Measurements from ENCODE around the gene LRIG1.

LRIG1 gene

DNA sequence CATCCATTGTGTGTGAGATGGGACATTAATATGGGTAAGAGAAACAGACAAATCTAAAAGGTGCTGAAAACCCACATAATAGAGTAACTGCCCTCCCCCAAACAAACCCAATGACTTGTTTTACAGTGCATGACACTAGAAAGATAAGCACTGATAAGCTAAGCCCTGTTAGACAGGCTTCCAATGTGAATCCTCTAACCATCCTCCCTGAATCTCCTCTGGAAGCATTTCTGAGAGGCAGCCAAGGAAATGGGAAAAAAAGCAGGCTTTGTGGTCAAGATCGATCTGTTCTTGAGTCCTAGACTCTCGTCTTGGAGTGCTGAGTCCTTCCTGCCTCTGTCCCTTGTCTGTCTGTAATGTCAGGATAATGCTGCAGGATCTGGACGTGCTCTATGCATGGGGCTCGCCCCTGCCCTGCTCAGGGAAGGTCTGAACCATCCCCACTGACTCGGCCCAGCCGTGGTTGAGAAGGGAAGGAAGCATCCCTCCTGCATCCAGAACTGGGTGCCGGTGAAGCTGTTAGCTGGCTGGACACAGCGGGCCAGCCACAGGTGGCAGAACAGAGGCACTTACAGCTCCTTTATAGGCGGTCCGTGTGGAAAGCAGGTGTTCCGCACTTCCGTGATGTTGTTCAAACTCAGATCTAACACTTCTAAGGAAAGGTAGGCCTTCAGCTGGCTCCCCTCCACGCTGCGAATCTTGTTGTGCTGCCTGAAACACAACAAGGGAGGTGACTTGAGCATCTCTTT lies 84.1 kb downstream of the LRIG1 start:
- no peak for DNase-seq

GRCh38 chr3:66415867-66416428 lies 84.9 kb downstream of the LRIG1 start:
- no peak for DNase-seq

GRCh38 chr3:66414846-66415245 lies 86.0 kb downstream of the LRIG1 start:
- no peak for DNase-seq

DNA sequence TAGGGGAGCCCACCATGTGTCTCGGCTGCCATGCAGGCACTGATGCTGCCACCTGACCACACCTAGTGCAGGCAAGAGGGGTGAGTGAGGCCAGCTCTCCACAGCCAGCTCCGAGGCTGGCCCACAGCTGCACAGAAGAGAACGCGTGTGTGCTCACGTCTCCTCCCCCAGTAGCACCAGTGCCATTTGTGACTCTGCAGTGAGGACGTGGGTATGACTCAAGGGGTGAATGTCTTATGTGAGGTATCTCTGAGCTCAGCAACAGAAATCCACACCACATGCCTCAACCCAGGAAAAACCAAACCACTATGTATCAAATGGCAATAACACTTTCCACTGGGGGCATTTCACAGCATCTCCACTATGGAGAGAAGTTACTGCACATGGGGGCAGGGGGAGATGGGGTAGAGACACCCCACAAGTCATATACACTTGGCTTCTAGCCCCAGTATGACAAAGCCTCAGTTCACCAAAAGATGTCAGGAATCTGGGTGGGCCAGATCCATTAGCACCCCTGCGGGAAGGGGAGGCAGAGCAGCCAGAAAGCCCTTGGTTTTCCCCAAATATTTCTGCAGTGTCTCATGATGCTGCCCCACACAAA lies 87.6 kb downstream of the LRIG1 start:
- no peak for DNase-seq

GRCh38 chr3:66411961-66412887 lies 88.6 kb downstream of the LRIG1 start:
- no peak for DNase-seq

DNA sequence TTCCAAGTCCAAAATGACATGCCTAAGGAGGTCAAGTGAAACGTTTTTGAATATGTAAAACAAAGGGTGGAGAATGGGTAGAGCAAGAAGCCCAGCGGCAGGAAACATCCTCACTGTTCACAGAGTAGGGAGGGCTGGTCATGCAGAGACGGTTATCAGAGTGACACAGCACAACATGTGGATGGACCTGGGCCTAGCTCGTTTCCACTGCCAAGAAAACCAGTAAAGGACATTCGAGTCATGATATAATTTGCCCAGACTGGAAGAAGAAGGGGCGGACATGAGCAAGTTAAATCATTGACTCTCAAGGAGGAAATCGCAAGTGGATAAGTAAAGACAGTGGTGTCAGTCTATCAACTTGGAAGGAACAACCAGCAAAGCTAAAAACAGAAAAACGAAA lies 89.3 kb downstream of the LRIG1 start:
- DNase-seq: no peak

DNA sequence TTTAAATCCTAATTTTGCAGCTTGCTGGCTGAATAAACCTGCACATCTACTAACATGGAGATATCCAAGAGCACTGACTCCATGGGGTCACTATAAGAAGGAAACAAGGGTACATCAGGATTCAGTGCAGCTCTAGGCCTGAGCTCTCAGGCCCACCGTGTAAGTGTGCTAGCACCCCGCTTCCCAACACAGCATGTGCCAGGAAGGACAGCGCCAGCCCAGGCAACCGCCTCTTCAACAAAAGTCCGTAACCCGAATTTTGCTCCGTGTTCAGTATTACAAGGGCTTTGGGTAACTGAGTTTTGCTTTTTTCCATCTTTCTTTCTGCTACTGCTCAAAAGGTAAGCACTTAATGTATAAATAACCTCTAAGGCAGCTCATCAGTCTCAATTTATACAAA lies 89.8 kb downstream of the LRIG1 start:
- DNase-seq: no peak

DNA sequence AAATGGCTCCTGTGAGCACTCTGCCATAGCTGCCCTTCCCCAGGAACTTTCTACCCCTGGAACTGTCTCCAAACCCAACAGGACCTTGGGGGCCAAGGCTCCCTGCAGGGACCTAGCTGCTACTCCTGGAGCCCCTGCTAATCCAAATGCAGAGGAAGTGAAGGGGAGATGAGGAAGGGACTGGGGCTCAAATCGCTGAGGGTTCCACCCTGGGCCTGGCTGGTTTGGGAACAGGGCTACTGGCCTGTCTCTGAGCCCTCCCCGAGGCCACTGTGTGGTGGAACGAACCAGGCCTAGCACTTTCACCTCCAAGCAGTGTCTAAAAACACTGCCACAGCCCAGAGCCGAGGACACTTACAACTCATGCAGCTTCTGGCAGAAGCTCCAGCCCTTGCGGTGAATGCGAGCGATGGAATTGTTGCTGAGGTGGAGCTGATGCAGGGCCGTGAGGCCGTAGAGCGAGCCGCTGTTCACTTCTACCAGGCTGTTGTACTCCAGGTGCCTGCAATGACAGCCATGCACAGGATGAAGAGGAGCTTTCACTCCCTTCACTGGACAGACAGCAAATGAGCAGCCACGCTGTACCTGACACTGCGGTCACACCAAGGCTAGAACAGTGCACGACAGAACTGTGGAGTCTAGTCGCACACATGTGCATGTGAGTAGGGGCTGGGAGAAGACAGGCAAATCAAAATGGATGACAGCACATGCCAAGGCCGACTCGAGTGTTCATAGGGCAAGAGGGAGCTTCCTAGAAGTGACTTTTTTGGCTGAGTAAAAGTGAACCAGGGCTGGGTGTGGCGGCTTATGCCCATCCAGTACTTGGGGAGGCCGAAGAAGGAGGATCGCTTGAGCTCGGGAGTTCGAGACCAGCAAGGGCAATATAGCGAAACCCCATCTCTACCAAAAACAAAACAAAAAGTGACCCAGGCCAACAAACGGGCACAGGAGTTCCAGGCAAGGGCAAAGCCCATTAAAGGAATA lies 90.8 kb downstream of the LRIG1 start:
- no peak for DNase-seq

DNA sequence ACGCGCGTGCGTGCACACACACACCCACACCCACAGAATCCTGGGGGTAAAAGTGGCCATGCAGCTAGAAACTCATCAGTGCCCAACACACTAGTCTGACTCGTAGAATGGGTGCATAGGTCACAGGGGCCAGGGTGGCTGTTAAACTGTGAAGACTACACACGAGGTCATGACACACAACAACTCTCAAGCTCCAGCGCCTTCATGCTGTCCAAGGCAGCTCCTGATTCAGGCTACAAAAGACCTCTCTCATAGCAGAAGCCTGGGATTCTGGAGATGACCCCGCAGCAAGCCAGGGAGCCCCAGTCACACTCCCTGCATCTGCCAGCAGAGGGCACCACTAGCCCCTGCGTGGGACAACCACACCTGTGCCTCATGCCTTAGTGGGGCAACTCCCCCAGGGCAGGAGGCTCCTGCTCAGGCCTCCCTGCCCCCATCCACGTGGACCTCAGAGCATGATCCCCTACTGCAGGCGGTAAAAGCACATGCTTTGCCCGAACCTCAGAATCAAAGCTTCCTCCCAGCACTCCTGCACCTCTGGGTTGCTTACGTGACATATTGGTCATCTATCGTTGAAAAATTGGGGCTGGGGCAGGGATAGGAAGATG lies 93.1 kb downstream of the LRIG1 start:
- peak; percentile 57 to 75 (median 67) for DNase-seq

GRCh38 chr3:66406831-66407610 lies 93.8 kb downstream of the LRIG1 start:
- DNase-seq: no peak

GRCh38 chr3:66406163-66406562 lies 94.7 kb downstream of the LRIG1 start:
- DNase-seq: no peak

DNA sequence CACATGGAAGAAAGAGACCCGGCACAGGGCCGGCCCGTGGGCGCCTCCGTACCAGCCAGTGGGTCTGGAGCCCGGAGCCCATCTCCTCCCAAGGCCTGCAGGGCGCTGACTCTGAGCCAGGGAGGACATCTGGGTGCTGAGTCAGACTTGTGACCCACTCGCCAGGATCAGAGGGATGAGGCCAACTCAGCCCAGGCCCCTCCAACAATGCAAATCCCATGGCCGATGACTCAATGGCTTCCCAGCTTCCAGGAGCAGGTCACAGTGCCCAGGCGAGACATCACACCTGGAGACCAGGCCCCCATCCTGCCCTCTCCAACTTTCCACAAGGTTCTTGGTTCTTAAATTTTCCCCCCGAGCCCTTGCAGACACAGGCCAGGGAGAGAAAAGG lies 95.1 kb downstream of the LRIG1 start:
- DNase-seq: no peak

- DNase-seq: no peak
These were observed 95.7 kb downstream of the LRIG1 start for GRCh38 chr3:66404903-66405700.

- DNase-seq: no peak
These were observed 96.6 kb downstream of the LRIG1 start for GRCh38 chr3:66404197-66404596.

- DNase-seq: no peak
These were observed 97.4 kb downstream of the LRIG1 start for GRCh38 chr3:66403323-66403990.

DNA sequence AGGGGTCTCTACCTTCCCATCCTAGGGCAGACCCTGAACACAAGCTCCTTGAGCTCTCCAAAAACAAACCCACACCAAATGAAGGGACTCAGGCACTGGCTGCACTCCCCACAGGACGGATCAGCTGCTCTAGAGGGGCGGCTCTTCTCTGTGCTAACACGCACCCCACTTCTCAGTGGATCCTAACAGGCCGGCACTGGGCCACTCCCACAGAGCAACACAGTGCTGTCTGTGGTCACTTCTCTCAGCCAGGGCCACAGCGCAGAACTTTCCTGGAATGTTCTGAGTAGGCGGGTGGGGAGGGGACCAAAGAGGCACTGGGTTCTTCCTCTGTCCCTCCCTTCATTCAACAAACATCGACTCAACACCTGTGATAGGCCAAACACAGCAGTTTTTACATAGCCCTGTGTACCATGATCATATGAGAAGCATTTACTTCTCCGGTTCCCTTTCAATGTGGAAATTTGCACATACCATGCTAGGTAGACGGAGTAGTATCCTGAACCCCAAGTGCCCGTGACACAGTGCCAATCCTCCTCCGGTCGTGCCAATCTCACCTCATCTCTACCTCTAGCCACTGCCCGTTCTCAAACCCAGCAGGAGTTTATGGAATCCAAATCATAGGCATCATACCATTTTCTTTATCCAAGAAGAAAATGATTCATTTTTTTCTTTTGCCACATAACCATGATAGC lies 98.1 kb downstream of the LRIG1 start:
- DNase-seq: no peak

DNA sequence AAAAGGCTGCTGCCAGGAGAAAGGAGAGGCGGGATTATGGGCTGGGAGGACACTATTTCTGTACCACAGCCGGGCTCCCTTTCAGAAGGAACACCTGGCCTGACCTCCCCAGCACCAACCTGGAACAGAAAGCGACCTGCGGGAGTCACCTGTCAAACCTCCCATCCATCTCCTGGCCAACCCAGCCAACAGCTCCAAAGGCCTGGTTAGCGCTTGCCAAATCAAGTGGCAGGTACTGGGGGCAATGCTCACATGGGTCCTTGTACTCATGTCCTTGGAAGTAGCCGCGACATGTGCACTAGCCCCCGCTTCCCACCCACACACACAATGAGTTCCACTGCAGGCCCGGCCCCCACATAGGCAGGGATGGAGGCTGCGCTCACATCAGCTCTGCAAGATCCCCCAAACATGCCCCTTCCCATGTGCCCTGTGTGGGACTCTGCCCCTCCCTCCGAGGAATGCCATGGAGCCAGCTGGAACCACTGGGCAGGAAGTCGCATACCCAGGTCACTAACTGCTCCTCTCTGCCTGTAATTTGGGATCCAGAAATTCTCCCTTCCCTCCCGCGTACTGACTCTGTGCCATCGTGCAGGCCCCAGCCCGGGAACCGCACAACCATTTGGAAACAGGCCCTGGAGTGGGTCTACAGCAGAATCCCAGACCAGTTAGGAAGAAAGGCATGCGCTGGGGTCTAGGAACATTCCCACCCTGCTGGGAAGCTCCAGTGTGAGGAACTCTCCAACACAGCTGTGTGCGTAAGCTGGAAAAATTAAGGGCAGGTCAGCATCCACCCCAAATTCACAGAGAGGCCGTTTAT lies 98.9 kb downstream of the LRIG1 start:
- DNase-seq: no peak

DNA sequence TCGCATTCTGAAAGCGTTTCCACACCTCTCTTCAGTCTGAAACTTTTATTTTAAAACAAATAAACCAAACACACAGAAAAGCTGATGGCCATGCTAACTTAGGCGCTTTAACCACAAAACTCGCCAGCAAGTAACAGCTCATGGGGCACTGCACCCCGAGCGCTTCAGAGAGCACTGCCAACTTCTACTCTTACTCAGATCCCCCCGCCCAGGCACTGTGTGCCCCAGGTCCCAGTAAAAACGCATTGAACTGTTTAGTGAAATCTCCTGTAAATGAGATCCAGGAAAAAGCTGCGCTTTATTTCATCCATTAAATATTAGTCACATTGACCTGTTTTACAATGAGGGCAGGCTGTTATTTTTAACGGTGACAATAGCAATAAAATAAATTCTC lies 99.7 kb downstream of the LRIG1 start:
- DNase-seq: no peak
